ENCODE results near the gene ZNF385B.

DNA sequence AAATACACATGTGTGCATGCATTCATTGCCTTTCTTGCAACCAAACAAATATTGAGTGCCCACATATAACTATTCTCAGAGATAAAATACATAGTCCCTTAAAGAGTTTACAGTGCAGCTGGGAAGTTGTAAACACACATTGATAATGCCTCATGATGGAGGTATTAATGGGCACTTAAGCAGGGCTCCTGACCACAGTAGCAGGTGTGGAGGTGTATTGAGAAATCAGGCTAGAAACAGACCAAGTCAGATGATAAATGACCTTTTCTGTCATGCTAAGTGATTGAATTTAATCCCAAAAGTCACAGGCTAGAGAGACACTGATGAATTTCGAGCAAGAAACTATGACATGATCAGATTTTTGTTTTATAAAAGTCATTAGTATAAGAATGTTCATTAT is 157.7 kb downstream of the ZNF385B start:
- TF ChIP-seq, protein P1, sequence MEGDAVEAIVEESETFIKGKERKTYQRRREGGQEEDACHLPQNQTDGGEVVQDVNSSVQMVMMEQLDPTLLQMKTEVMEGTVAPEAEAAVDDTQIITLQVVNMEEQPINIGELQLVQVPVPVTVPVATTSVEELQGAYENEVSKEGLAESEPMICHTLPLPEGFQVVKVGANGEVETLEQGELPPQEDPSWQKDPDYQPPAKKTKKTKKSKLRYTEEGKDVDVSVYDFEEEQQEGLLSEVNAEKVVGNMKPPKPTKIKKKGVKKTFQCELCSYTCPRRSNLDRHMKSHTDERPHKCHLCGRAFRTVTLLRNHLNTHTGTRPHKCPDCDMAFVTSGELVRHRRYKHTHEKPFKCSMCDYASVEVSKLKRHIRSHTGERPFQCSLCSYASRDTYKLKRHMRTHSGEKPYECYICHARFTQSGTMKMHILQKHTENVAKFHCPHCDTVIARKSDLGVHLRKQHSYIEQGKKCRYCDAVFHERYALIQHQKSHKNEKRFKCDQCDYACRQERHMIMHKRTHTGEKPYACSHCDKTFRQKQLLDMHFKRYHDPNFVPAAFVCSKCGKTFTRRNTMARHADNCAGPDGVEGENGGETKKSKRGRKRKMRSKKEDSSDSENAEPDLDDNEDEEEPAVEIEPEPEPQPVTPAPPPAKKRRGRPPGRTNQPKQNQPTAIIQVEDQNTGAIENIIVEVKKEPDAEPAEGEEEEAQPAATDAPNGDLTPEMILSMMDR (IDR thresholded peaks at IDR 0.05; ENCODE audit: low read depth, low read length): no peak
- TF ChIP-seq POLR2A (IDR thresholded peaks at IDR 0.05; ENCODE audit: extremely low read depth, insufficient read length) (no peak), MAX (IDR thresholded peaks at IDR 0.05; ENCODE audit: low read depth, low read length) (no peak), MYC (IDR thresholded peaks at IDR 0.05; ENCODE audit: low read depth, low read length) (no peak)

Data from NB4 (cell line).